NCI-H748 treated with DMSO at 0.1 percent for 48 hours (cell line): Measurements from ENCODE around the gene DAB2IP.

Experiments
- DNase-seq: peaks from one replicate; lab custom pipeline; 2025; lab: John Stamatoyannopoulos, UW

The DAB2IP gene

GRCh38 chr9:121663591-121663990 lies 12.2 kb downstream of the DAB2IP start:
- DNase-seq, result no peak

GRCh38 chr9:121666294-121666693 lies 14.9 kb downstream of the DAB2IP start:
- DNase-seq, result no peak

GRCh38 chr9:121667214-121667613 lies 15.8 kb downstream of the DAB2IP start:
- DNase-seq, result no peak

GRCh38 chr9:121667890-121668289 lies 16.5 kb downstream of the DAB2IP start:
- DNase-seq, result no peak

- no peak for DNase-seq
Measured at GRCh38 chr9:121670431-121670830, 19.0 kb downstream of the DAB2IP start.

GRCh38 chr9:121671612-121672155 lies 20.2 kb downstream of the DAB2IP start:
- DNase-seq, result no peak

- no peak for DNase-seq
Measured at GRCh38 chr9:121672213-121672612, 20.8 kb downstream of the DAB2IP start.

GRCh38 chr9:121672986-121673385 lies 21.6 kb downstream of the DAB2IP start:
- no peak for DNase-seq

GRCh38 chr9:121673576-121673975 lies 22.1 kb downstream of the DAB2IP start:
- DNase-seq, result no peak

- no peak for DNase-seq
Measured at GRCh38 chr9:121674017-121674416, 22.6 kb downstream of the DAB2IP start.

- DNase-seq, result no peak
Measured at GRCh38 chr9:121674952-121675351, 23.5 kb downstream of the DAB2IP start.

- no peak for DNase-seq
Measured at GRCh38 chr9:121675381-121675780, 23.9 kb downstream of the DAB2IP start.

- no peak for DNase-seq
Measured at GRCh38 chr9:121675969-121676822, 24.8 kb downstream of the DAB2IP start.

- DNase-seq, result no peak
Measured at GRCh38 chr9:121676926-121677325, 25.5 kb downstream of the DAB2IP start.

GRCh38 chr9:121678501-121679022 lies 27.1 kb downstream of the DAB2IP start:
- no peak for DNase-seq

GRCh38 chr9:121679901-121680635 lies 28.6 kb downstream of the DAB2IP start:
- DNase-seq, result no peak

- DNase-seq, result no peak
Measured at GRCh38 chr9:121681404-121681803, 30.0 kb downstream of the DAB2IP start.

GRCh38 chr9:121682201-121682600 lies 30.8 kb downstream of the DAB2IP start:
- DNase-seq, result no peak

GRCh38 chr9:121682926-121683515 lies 31.6 kb downstream of the DAB2IP start:
- no peak for DNase-seq

- no peak for DNase-seq
Measured at GRCh38 chr9:121683652-121684051, 32.2 kb downstream of the DAB2IP start.

GRCh38 chr9:121684381-121685145 lies 33.1 kb downstream of the DAB2IP start:
- DNase-seq, result no peak
